ENCODE results near the gene EXOC1. TPM values are rescaled to one million over a fixed set of nuclear protein-coding genes. Genes with fewer than 3 reads are reported as not detected.
"Not testable (repeated sequence)": the region's sequence is repeated elsewhere in the genome, so short reads cannot be mapped to it uniquely, and the experiment has no call there.

Gene EXOC1
- total RNA-seq, 1 donor from 2014 or later: 31.8 TPM

- Mint-ChIP-seq H3K27me3 (ENCODE audit: unreplicated experiment) (peaks cover 30% of the 10 kb centered on the region), H3K4me1 (ENCODE audit: unreplicated experiment) (peaks cover 10% of the 10 kb centered on the region), H3K27ac (ENCODE audit: unreplicated experiment) (no peak overlapping the region), H3K4me3 (ENCODE audit: unreplicated experiment) (no peak overlapping the region), H3K36me3 (ENCODE audit: unreplicated experiment) (no peaks in the 10 kb centered on the region), H3K9me3 (ENCODE audit: unreplicated experiment) (peaks cover 6% of the 10 kb centered on the region)
- TF ChIP-seq CTCF (IDR thresholded peaks at IDR 0.05): no peak
- DNase-seq (ENCODE audit: extremely low spot score, unreplicated experiment): no peak
Measured at GRCh38 chr4:55838356-55838755, 15.1 kb upstream of the EXOC1 start.

GRCh38 chr4:55838952-55839351 is 14.5 kb upstream of the EXOC1 start:
- H3K27me3 Mint-ChIP-seq (ENCODE audit: unreplicated experiment): peaks cover 25% of the 10 kb centered on the region
- H3K4me3 Mint-ChIP-seq (ENCODE audit: unreplicated experiment): no peak overlapping the region
- H3K4me1 Mint-ChIP-seq (ENCODE audit: unreplicated experiment): peaks cover 10% of the 10 kb centered on the region
- no peaks in the 10 kb centered on the region for H3K36me3 Mint-ChIP-seq (ENCODE audit: unreplicated experiment)
- no peak overlapping the region for H3K27ac Mint-ChIP-seq (ENCODE audit: unreplicated experiment)
- no peak for TF ChIP-seq CTCF (IDR thresholded peaks at IDR 0.05)
- DNase-seq (ENCODE audit: extremely low spot score, unreplicated experiment): no peak
- H3K9me3 Mint-ChIP-seq (ENCODE audit: unreplicated experiment): peaks cover 6% of the 10 kb centered on the region

DNA sequence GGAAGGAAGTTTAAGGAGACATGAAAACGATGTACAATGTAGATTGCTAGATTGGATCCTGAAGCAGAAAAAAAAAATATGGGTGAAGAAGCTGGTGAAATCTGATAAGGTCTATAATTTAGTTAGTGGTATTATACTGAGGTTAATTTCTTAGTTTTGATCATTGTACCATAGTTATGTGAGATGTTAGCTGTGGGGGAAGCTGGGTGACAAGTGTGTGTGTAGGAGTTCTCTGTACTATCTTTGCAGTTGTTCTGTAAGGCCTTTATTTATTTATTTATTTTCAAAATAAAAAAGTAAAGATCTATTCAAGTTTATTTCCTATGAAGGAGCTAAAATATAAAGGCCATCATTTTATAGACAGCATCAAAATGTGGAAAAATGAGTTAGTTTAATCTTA is 12.5 kb upstream of the EXOC1 start:
- no peak overlapping the region for H3K4me3 Mint-ChIP-seq (ENCODE audit: unreplicated experiment)
- H3K4me1 Mint-ChIP-seq (ENCODE audit: unreplicated experiment): peaks cover 10% of the 10 kb centered on the region
- TF ChIP-seq CTCF (IDR thresholded peaks at IDR 0.05): no peak
- no peaks in the 10 kb centered on the region for H3K36me3 Mint-ChIP-seq (ENCODE audit: unreplicated experiment)
- DNase-seq (ENCODE audit: extremely low spot score, unreplicated experiment): no peak
- H3K9me3 Mint-ChIP-seq (ENCODE audit: unreplicated experiment): peaks cover 6% of the 10 kb centered on the region
- peaks cover 13% of the 10 kb centered on the region for H3K27me3 Mint-ChIP-seq (ENCODE audit: unreplicated experiment)
- no peak overlapping the region for H3K27ac Mint-ChIP-seq (ENCODE audit: unreplicated experiment)

DNA sequence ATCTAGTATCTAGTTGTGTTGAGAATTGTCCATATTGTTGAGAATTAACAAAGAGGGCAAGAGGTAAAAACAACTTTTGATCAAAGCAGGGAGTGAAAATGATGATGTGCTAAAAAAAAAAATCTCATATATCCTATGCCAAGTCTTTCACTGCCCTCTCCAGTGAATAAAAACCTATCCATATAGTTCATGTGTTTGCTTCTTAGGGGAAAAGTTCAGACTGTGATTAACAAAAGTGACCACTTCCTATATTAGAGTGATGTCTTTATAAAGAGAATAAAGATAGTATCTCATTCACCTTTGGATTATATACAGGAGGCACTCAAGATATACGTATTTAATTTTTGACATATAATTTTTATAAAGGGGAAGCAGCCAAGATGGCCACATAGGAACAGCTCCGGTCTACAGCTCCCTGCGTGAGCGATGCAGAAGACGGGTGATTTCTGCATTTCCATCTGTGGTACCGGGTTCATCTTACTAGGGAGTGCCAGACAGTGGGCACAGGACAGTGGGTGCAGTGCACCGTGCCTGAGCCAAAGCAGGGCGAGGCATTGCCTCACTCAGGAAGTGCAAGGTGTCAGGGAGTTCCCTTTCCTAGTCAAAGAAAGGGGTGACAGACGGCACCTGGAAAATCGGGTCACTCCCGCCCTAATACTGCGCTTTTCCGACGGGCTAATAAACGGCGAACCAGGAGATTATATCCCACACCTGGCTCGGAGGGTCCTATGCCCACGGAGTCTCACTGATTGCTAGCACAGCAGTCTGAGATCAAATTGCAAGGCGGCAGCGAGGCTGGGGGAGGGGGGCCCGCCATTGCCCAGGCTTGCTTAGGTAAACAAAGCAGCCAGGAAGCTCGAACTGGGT is 11.8 kb upstream of the EXOC1 start:
- H3K4me3 Mint-ChIP-seq (ENCODE audit: unreplicated experiment): peak overlapping the region; percentile 22
- H3K36me3 Mint-ChIP-seq (ENCODE audit: unreplicated experiment); H3K9me3 Mint-ChIP-seq (ENCODE audit: unreplicated experiment); DNase-seq (ENCODE audit: extremely low spot score, unreplicated experiment); H3K27ac Mint-ChIP-seq (ENCODE audit: unreplicated experiment); H3K27me3 Mint-ChIP-seq (ENCODE audit: unreplicated experiment): not testable (repeated sequence)
- peaks cover 10% of the 10 kb centered on the region for H3K4me1 Mint-ChIP-seq (ENCODE audit: unreplicated experiment)

GRCh38 chr4:55842312-55842711 is 11.1 kb upstream of the EXOC1 start:
- not testable (repeated sequence) for H3K9me3 Mint-ChIP-seq (ENCODE audit: unreplicated experiment); H3K27ac Mint-ChIP-seq (ENCODE audit: unreplicated experiment); DNase-seq (ENCODE audit: extremely low spot score, unreplicated experiment); H3K27me3 Mint-ChIP-seq (ENCODE audit: unreplicated experiment); H3K4me3 Mint-ChIP-seq (ENCODE audit: unreplicated experiment); H3K36me3 Mint-ChIP-seq (ENCODE audit: unreplicated experiment)
- H3K4me1 Mint-ChIP-seq (ENCODE audit: unreplicated experiment): peaks cover 10% of the 10 kb centered on the region

DNA sequence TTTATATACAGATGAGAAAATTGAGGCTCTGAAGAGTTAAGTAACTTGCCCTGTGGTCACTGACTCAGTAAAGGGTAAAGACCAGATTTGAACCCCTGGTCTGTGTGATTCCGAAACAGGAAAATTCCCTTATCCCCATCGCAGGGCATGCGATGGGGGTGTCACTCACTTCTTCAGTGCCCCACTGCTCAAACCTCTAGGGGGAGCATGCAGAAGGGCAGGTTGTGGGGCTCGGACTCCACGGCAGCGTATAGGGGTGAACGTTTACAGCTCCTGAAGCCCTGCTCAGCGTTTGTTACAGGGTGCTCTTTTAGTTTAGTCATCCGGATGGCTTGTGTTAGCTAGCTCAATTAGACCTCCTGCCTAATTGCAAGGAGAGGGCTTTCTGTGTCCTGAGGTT is 3.7 kb upstream of the EXOC1 start:
- Mint-ChIP-seq H3K9me3 (ENCODE audit: unreplicated experiment) (no peaks in the 10 kb centered on the region), H3K27ac (ENCODE audit: unreplicated experiment) (no peak overlapping the region), H3K27me3 (ENCODE audit: unreplicated experiment) (peaks cover 24% of the 10 kb centered on the region), H3K36me3 (ENCODE audit: unreplicated experiment) (no peaks in the 10 kb centered on the region), H3K4me3 (ENCODE audit: unreplicated experiment) (no peak overlapping the region), H3K4me1 (ENCODE audit: unreplicated experiment) (peaks cover 3% of the 10 kb centered on the region)
- no peak for DNase-seq (ENCODE audit: extremely low spot score, unreplicated experiment)
- no peak for TF ChIP-seq CTCF (IDR thresholded peaks at IDR 0.05)

All from osteocyte (in vitro differentiated cells).